ENCODE results near the gene CEP89.

The CEP89 gene

DNA sequence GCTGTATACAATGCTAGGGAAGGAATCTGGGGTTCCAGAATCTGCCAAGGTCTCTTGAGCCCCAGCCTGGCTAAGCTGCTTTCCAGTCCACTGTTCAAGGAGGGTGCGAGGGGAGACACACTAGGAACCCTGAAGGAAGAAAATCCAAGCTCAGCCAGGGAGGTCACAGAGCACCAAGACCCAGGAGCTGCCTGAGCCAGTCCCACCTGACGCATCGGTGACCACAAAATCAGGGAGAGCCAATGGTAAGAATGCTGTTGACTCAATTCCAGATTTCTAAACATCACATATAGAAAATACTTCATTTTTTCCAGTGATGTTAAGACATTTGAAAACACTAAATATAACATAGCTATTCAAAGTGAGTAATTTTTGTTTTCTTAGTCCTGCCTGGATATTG lies 50.1 kb downstream of the CEP89 start:
- POLR2A ChIA-PET (ENCODE audit: low non-redundant PET), result interaction anchor here (0.6 kb wide), 1 partner anchor 320 kb away, joined by 9 read pairs; no protein-coding TSS in a partner anchor
- TF ChIP-seq, protein P1, sequence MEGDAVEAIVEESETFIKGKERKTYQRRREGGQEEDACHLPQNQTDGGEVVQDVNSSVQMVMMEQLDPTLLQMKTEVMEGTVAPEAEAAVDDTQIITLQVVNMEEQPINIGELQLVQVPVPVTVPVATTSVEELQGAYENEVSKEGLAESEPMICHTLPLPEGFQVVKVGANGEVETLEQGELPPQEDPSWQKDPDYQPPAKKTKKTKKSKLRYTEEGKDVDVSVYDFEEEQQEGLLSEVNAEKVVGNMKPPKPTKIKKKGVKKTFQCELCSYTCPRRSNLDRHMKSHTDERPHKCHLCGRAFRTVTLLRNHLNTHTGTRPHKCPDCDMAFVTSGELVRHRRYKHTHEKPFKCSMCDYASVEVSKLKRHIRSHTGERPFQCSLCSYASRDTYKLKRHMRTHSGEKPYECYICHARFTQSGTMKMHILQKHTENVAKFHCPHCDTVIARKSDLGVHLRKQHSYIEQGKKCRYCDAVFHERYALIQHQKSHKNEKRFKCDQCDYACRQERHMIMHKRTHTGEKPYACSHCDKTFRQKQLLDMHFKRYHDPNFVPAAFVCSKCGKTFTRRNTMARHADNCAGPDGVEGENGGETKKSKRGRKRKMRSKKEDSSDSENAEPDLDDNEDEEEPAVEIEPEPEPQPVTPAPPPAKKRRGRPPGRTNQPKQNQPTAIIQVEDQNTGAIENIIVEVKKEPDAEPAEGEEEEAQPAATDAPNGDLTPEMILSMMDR (conservative IDR thresholded peaks at IDR 0.05; ENCODE audit: low read depth), result no peak
- CTCF ChIA-PET, result no interaction called here
- DNase-seq (ENCODE audit: low spot score), result no peak
- no peak overlapping the region for H3K27ac ChIP-seq

DNA sequence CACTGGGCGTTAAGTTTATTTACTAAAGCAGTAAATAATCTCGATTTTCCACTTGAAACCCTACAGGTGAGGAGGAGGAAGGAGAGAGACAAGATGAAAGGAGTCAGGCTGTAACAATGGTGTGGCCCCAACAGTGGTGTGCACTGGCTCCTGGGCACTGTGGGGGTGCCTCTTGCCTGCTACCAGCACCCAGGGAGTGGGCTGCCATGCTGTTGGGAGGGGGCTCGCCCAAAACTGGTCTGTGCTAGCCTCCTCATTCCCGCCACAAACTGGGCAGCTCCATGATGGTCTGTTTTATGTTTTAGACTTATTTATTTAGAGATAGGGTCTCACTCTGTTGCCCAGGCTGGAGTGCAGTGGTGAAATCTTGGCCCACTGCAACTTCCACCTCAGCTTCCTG lies 52.4 kb downstream of the CEP89 start:
- ChIA-PET CTCF (no interaction called here), POLR2A (ENCODE audit: low non-redundant PET) (no interaction called here)
- H3K27ac ChIP-seq, result no peak overlapping the region
- no peak for DNase-seq (ENCODE audit: low spot score)
- TF ChIP-seq, protein P1 (conservative IDR thresholded peaks at IDR 0.05; ENCODE audit: low read depth), result no peak

DNA sequence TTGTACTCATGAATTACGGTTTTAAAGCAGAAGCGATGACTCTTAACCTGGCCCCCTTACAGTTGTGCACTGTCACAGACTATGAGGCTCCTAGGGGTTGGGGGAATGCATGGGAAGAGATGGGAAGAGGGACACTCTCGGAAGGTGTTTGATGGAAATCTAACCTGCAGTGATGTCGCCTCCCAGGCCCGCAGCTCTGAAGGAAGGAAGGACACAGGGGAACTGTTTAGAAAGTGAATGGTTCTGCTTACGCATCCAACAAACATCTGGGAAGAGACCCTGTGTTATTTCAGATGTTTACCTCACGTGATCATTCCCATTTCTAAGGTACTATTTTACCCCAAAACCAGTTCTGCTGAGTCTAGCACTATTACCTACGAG lies 54.2 kb downstream of the CEP89 start:
- ChIA-PET POLR2A (ENCODE audit: low non-redundant PET) (no interaction called here), CTCF (no interaction called here)
- H3K27ac ChIP-seq, result no peak overlapping the region
- TF ChIP-seq, protein P1 (conservative IDR thresholded peaks at IDR 0.05; ENCODE audit: low read depth), result no peak
- DNase-seq (ENCODE audit: low spot score), result no peak

DNA sequence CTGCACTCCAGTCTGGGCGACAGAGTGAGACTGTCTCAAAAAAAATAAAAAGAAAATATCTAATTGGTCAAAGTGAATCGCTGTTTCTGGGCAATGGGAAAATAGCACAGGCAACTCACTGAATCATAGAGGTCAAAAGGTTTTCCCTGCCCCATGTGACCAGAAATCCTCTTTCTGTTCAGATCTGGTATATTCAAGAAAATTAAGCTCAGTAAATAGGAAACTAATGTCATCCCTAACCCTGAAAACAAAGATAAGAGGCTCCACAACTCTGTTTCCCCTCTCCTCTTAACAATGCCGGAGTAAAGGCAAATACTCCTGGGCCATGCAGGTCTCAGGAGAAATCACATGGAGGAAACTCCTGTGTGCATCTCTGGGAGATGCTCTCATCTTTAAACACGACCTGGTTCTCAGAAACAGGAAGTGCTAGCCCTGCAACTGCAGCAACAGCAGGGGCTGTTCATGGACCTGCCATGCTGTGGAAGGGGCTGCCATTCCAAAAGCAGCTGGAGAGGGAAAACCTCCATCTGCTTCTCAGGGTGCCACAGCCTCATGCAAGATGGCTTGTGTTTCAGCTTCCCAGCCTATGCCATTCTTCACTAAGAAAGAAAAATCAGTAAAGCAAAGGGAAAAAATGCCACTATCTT lies 54.7 kb downstream of the CEP89 start:
- ChIA-PET POLR2A (ENCODE audit: low non-redundant PET) (no interaction called here), CTCF (interaction anchor here (0.7 kb wide), 1 partner anchor 16 kb away, joined by 3 read pairs; no protein-coding TSS in a partner anchor)
- TF ChIP-seq, protein P1 (conservative IDR thresholded peaks at IDR 0.05; ENCODE audit: low read depth), result no peak
- DNase-seq (ENCODE audit: low spot score), result no peak
- no peak overlapping the region for H3K27ac ChIP-seq

DNA sequence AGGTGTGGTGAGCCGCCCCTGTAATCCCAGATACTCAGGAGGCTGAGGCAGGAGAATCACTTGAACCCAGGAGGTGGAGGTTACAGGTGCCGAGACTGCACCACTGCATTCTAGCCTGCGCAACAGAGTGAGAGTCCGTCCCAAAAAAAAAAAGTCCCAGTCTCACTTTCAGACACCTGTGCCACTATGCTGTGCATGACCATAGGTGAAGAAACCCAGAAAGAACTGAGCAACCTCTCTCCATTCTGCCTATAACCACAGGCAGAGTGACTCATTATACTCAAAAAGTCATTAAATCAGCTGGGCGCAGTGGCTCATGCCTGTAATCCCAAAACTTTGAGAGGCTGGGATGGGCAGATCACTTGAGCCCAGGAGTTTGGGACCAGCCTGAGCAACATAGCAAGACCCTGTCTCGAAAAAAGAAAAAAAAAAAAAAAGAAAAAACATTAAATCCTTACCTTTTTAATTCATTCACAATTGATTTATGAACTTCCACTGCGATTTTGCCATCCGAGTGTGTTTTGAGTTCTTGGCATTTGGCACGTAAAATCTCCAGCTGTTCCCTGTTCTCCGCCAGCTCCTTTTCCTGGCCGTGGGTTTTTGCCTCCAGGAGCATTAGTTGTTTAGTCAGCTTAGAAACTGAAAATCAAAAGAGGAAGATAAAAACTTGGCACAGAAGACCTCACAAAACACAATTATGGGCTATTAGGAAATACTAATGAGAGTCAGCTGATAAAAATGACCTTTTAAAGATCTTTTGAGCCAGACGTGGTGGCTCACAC lies 56.7 kb downstream of the CEP89 start:
- TF ChIP-seq, protein P1 (conservative IDR thresholded peaks at IDR 0.05; ENCODE audit: low read depth), result no peak

DNA sequence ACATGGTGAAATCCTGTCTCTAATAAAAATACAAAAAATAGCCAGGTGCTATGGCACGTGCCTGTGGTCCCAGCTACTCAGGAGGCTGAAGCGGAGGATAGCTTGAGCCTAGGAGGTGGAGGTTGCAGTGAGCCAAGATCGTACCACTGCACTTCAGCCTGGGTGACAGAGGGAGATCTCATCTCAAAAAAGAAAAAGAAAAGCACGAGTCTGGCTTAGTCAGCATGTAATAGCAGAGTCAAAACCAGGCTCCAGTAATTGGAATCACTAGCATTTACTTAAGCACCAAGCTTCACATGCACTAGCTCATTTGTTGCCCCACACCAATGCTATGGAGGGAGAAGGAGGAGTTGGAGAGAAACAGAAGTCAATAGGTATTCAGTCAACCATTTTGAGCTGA lies 60.3 kb downstream of the CEP89 start:
- DNase-seq (ENCODE audit: low spot score), result no peak
- ChIA-PET CTCF (no interaction called here), POLR2A (ENCODE audit: low non-redundant PET) (no interaction called here)
- TF ChIP-seq, protein P1 (conservative IDR thresholded peaks at IDR 0.05; ENCODE audit: low read depth), result no peak
- H3K27ac ChIP-seq, result no peak overlapping the region

More for the DNA sequence above, 56.7 kb downstream of the CEP89 start:
- H3K27ac ChIP-seq, result no peak overlapping the region
- CTCF ChIA-PET, result interaction anchor here (0.6 kb wide), 1 partner anchor 76 kb away, joined by 5 read pairs; no protein-coding TSS in a partner anchor
- DNase-seq (ENCODE audit: low spot score), result no peak
- POLR2A ChIA-PET (ENCODE audit: low non-redundant PET), result no interaction called here

All from RWPE1 (cell line).